Kidney epithelial cell (primary cell): ENCODE results near the gene CCDC57. TPM values are rescaled to one million over a fixed set of nuclear protein-coding genes. Genes with fewer than 3 reads are reported as not detected.

Experiments used
- DNase-seq: peaks from one replicate; pipeline ENCODE4 v3.0.0-alpha.2; 2010; ENCODE audit warnings: low read depth
- H3K27me3 ChIP-seq: 2 replicates; pipeline ENCODE4 v1.6.0; 2011; ENCODE audit warnings: low read length; ENCODE audit not compliant: control insufficient read depth, insufficient read depth
- H3K36me3 ChIP-seq: 2 replicates; pipeline ENCODE4 v1.5.1; 2011; ENCODE audit warnings: low read length; ENCODE audit not compliant: control insufficient read depth, insufficient read depth
- H3K4me3 ChIP-seq: 2 replicates; pipeline ENCODE4 v1.5.1; 2011; ENCODE audit warnings: low read depth, mild to moderate bottlenecking, control low read depth, low read length
- total RNA-seq: library from RNA; depleted of rRNA; stranded (reverse); fragments of >200 nt; gene quantifications from 2 replicates; pipeline ENCODE4 v1.2.3, GENCODE V29; 2015
- TF ChIP-seq, protein P1 (sequence below): IDR thresholded peaks from 2 replicates; pipeline ENCODE4 v1.5.1; 2011; ENCODE audit warnings: mild to moderate bottlenecking, moderate library complexity, low read length, control low read depth, inconsistent platforms; ENCODE audit not compliant: insufficient read depth, poor library complexity, severe bottlenecking

CCDC57 gene
- total RNA-seq, 1 donor from 2014 or later, result 25.5 TPM

DNA sequence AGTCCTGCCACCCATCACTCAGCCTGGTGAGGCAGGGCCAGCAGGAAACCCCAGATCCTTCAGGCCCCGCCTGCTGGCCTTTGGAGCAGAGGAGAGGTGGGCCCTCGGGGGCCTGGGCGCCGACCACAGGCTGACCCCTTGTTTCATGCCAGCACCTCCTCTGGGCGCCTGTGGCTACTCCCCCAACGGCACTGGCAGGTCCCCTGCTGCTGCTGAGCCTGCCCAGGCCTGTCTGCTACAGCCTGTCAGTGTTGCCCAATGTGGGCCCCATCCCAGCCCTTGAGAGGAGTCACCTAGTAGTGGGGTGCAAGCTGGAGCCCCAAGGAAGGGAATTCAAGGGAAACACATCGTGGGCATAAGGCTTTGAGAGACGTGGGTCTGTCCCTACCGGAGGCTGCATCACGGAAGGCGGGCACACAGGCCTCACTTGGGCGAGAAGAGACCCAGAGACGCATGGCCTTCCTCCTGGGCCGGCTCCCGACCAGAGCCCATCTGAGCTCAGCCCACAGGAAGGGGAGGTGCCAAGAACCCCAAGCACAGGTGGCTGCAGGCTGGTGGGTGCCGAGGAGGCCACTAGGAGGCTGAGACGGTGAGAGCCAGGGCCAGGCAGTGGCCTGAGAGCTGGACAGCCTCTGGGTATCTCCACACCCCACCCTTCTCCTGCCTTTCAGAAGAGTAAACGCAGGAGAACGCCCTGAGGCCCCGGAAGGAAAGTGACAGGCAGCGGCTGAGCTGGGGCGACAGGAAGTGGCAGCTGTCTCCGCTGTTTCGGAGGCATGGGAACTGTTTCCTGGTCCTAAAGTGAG is 106.6 kb downstream of the CCDC57 start:
- DNase-seq, result no peak
- no peaks in the 10 kb centered on the region for H3K36me3 ChIP-seq
- no peaks in the 10 kb centered on the region for H3K27me3 ChIP-seq
- H3K4me3 ChIP-seq, result no peak overlapping the region
- TF ChIP-seq, protein P1, sequence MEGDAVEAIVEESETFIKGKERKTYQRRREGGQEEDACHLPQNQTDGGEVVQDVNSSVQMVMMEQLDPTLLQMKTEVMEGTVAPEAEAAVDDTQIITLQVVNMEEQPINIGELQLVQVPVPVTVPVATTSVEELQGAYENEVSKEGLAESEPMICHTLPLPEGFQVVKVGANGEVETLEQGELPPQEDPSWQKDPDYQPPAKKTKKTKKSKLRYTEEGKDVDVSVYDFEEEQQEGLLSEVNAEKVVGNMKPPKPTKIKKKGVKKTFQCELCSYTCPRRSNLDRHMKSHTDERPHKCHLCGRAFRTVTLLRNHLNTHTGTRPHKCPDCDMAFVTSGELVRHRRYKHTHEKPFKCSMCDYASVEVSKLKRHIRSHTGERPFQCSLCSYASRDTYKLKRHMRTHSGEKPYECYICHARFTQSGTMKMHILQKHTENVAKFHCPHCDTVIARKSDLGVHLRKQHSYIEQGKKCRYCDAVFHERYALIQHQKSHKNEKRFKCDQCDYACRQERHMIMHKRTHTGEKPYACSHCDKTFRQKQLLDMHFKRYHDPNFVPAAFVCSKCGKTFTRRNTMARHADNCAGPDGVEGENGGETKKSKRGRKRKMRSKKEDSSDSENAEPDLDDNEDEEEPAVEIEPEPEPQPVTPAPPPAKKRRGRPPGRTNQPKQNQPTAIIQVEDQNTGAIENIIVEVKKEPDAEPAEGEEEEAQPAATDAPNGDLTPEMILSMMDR, result peak; percentile 50

- TF ChIP-seq, protein P1, result no peak
- Histone ChIP-seq H3K27me3 (no peaks in the 10 kb centered on the region), H3K4me3 (no peak overlapping the region), H3K36me3 (no peaks in the 10 kb centered on the region)
- no peak for DNase-seq
Observed at GRCh38 chr17:82105417-82105881, 107.2 kb downstream of the CCDC57 start.

DNA sequence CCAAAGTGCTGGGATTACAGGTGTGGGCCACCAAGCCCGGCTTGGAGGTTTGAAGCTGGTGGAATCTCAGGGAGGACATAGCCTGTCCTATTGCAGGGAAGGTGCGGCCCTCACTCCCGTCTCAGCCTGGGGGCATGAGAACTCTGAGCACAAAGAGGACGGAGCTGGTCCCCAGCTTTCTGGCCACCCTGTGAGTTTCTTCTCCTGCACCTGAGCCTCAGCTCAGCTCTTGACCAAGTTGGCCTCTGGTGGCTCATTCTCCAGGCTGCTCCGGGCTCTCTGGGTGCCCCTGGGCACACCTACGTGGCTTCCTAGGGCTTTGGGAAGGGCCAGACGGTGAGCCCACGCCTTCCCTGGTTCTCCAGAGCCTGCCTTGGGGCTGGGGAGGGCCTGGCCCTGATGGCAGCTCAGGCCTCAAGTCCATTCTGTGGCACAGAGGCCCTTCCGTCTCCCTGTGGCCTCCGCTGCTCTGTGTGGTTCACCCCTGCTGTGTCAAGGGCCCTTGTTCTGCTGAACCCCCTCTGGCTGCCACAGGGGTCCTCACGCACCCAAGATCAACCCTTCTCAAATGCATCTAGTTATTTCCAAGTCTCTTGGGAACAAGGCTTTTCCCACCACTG is 107.7 kb downstream of the CCDC57 start:
- Histone ChIP-seq H3K4me3 (no peak overlapping the region), H3K36me3 (no peaks in the 10 kb centered on the region), H3K27me3 (no peaks in the 10 kb centered on the region)
- no peak for DNase-seq
- TF ChIP-seq, protein P1, result no peak

- Histone ChIP-seq H3K27me3 (no peaks in the 10 kb centered on the region), H3K4me3 (no peak overlapping the region), H3K36me3 (no peaks in the 10 kb centered on the region)
- DNase-seq, result no peak
- TF ChIP-seq, protein P1, result no peak
Observed at GRCh38 chr17:82103553-82104451, 108.8 kb downstream of the CCDC57 start.

GRCh38 chr17:82101767-82102679 is 110.6 kb downstream of the CCDC57 start:
- Histone ChIP-seq H3K4me3 (no peak overlapping the region), H3K27me3 (no peaks in the 10 kb centered on the region), H3K36me3 (peaks cover 2% of the 10 kb centered on the region)
- TF ChIP-seq, protein P1, result no peak
- no peak for DNase-seq
